ENCODE results near the gene SEMA7A.

SEMA7A gene

GRCh38 chr15:74454764-74455500, 21.2 kb upstream of the SEMA7A start:
- TF ChIP-seq CREB1 (IDR thresholded peaks at IDR 0.05; ENCODE audit: low read depth) = no peak
- TF ChIP-seq CEBPB (IDR thresholded peaks at IDR 0.05) = no peak
- no peak for TF ChIP-seq REST (IDR thresholded peaks at IDR 0.05; ENCODE audit: low read depth)
- no peak for TF ChIP-seq TEAD4 (IDR thresholded peaks at IDR 0.05)
- TF ChIP-seq TCF12 (IDR thresholded peaks at IDR 0.05; ENCODE audit: low read depth) = no peak
- no peak for TF ChIP-seq FOXM1 (IDR thresholded peaks at IDR 0.05; ENCODE audit: borderline replicate concordance, low read depth)
- TF ChIP-seq TAF1 (IDR thresholded peaks at IDR 0.05; ENCODE audit: low read depth) = no peak
- no peak for TF ChIP-seq EP300 (IDR thresholded peaks at IDR 0.05; ENCODE audit: borderline replicate concordance)
- no peak for TF ChIP-seq ZBTB7A (IDR thresholded peaks at IDR 0.05; ENCODE audit: low read depth)
- TF ChIP-seq YY1 (IDR thresholded peaks at IDR 0.05; ENCODE audit: low read depth) = no peak

DNA sequence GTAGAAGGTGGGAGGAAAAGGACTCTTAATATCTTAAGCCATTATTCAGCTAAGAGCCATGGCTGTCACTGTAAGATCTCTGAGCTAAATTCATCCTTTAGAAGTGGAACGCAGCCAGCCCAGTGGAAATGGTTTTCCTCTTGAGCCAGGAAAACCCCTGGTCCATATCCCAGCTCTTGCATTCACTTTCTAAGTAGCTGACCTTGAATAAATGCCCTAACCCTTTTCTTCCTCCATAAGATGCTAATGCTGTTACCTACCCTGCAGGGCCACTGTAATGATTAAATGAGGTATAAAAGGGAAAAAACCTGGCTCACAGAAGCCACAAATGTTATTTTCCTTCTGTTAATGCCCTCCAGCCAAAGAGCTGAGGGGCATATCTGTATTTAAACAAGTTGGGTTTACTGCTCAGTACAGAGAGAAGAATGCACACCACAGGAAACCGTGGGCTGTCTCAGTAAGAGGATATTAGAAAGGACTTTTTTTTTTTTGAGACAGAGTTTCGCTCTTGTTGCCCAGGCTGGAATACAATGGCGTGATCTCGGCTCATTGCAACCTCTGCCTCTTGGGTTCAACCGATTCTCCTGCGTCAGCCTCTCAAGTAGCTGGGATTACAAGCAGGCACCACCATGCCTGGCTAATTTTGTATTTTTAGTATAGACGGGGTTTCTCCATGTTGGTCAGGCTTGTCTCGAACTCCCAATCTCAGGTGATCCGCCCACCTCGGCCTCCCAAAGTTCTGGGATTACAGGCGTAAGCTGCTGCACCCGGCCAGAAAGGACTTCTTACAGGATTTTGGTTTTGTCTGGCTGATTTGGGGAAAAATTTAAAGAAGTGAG, 20.4 kb upstream of the SEMA7A start:
- TF ChIP-seq TEAD4 (IDR thresholded peaks at IDR 0.05) (no peak), YY1 (IDR thresholded peaks at IDR 0.05; ENCODE audit: low read depth) (no peak), EP300 (IDR thresholded peaks at IDR 0.05; ENCODE audit: borderline replicate concordance) (no peak), REST (IDR thresholded peaks at IDR 0.05; ENCODE audit: low read depth) (no peak), CEBPB (IDR thresholded peaks at IDR 0.05) (no peak), RAD21 (IDR thresholded peaks at IDR 0.05; ENCODE audit: low read depth) (no peak), ZBTB7A (IDR thresholded peaks at IDR 0.05; ENCODE audit: low read depth) (no peak), TCF12 (IDR thresholded peaks at IDR 0.05; ENCODE audit: low read depth) (no peak), MAX (IDR thresholded peaks at IDR 0.05) (no peak), TAF1 (IDR thresholded peaks at IDR 0.05; ENCODE audit: low read depth) (no peak), NFIC (IDR thresholded peaks at IDR 0.05) (no peak), FOXM1 (IDR thresholded peaks at IDR 0.05; ENCODE audit: borderline replicate concordance, low read depth) (no peak), CREB1 (IDR thresholded peaks at IDR 0.05; ENCODE audit: low read depth) (no peak), EGR1 (IDR thresholded peaks at IDR 0.05) (no peak)
- TF ChIP-seq, protein P1, sequence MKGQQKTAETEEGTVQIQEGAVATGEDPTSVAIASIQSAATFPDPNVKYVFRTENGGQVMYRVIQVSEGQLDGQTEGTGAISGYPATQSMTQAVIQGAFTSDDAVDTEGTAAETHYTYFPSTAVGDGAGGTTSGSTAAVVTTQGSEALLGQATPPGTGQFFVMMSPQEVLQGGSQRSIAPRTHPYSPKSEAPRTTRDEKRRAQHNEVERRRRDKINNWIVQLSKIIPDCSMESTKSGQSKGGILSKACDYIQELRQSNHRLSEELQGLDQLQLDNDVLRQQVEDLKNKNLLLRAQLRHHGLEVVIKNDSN (IDR thresholded peaks at IDR 0.05) = no peak

- TF ChIP-seq CEBPB (IDR thresholded peaks at IDR 0.05) (peak; percentile 58), MAX (IDR thresholded peaks at IDR 0.05) (no peak)
These were observed 18.4 kb upstream of the SEMA7A start for GRCh38 chr15:74451861-74452835.

DNA sequence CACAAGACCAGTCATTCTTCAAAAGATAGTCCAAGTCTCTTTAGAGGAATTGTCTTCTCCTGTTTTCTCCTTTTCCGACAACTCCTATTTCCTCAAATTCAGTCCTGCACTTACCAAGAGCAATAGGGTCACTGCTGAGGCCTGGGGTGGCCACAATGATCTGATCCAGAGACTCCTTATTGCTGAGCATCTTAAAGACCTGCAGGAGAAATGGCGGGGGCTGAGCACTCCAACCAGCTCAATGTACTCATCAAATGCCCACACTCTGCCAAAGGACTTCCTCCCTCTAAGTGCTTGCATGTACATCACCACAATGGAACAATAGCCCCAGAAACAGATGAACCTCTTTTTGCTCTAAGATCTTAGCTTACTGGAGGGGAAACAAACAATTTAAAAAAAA, 17.6 kb upstream of the SEMA7A start:
- TF ChIP-seq RAD21 (IDR thresholded peaks at IDR 0.05; ENCODE audit: low read depth) (no peak), ZBTB7A (IDR thresholded peaks at IDR 0.05; ENCODE audit: low read depth) (no peak), REST (IDR thresholded peaks at IDR 0.05; ENCODE audit: low read depth) (no peak), YY1 (IDR thresholded peaks at IDR 0.05; ENCODE audit: low read depth) (no peak), EP300 (IDR thresholded peaks at IDR 0.05; ENCODE audit: borderline replicate concordance) (no peak), TCF12 (IDR thresholded peaks at IDR 0.05; ENCODE audit: low read depth) (no peak), CREB1 (IDR thresholded peaks at IDR 0.05; ENCODE audit: low read depth) (no peak)
- TF ChIP-seq, protein P1 (IDR thresholded peaks at IDR 0.05) = no peak

Data from Ishikawa (cell line).